Gastrocnemius medialis (tissue), 4 donors: Measurements from ENCODE around the gene SLC6A2.

Experiments
- POLR2A ChIP-seq, 2 donors: fragments of 450-650 bp; IDR thresholded peaks; one replicate each; pipeline ENCODE4 v1.6.1; 2017; ENCODE audit warnings: antibody characterized with exemption in 2 of 2, mild to moderate bottlenecking in 2 of 2, moderate library complexity in 2 of 2
- TF ChIP-seq, protein P1 (sequence below), 5 experiments: fragments of 450-650 bp in 3 of 5; fragments of 200-600 bp in 2 of 5; sonication (generic) in 2 of 5; IDR thresholded peaks in 4 of 5; conservative IDR thresholded peaks in 1 of 5; 1 replicate in 4 of 5; 2 replicates in 1 of 5; pipeline ENCODE4 v1.5.1; 2016 to 2019; ENCODE audit warnings: antibody characterized with exemption in 5 of 5, mild to moderate bottlenecking in 3 of 5, moderate library complexity in 3 of 5

DNA sequence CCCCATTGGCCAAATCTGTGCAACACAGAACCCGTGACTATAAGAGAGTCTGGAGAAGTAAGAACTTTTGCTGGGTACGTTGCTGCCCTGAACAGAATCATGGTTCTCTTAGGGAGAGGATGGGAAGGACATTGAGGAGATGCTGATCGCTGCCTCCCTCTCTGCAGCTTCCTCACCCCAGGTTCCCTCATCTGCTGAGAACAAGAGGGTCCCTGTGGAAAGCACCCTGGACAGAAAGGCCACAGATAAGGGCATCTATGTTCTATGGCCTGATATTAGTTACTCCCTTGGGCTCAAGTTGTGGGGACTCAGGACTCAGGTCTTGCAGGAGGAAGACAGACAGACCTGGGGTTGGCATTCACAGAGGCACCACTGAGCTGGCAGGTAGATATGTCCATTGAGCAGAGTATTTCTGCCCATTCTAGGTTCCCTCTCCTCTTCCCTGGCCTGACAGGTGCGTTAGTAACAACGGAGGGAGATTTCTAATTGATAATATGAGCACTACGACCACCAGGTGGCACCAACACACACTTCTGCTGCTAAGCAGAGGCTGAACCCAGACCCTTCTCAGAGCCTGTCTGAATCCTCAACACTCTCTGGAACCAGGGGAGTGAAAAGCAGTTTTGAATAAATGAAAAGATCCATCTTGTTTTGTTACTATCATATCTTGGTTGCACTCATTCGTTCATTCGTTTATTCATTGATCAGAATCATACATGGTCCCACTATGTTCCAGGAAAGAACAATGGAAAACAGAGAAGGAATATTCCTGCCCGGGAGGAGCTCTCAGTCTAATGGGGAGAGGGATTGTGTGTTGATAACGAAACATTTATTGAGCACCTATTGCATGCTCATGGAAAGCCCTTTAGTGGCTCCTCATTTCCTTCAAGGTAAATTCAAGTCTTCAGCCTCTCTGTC, 56.4 kb downstream of the SLC6A2 start:
- no peak for TF ChIP-seq POLR2A (IDR thresholded peaks at IDR 0.05)
- TF ChIP-seq, protein P1, sequence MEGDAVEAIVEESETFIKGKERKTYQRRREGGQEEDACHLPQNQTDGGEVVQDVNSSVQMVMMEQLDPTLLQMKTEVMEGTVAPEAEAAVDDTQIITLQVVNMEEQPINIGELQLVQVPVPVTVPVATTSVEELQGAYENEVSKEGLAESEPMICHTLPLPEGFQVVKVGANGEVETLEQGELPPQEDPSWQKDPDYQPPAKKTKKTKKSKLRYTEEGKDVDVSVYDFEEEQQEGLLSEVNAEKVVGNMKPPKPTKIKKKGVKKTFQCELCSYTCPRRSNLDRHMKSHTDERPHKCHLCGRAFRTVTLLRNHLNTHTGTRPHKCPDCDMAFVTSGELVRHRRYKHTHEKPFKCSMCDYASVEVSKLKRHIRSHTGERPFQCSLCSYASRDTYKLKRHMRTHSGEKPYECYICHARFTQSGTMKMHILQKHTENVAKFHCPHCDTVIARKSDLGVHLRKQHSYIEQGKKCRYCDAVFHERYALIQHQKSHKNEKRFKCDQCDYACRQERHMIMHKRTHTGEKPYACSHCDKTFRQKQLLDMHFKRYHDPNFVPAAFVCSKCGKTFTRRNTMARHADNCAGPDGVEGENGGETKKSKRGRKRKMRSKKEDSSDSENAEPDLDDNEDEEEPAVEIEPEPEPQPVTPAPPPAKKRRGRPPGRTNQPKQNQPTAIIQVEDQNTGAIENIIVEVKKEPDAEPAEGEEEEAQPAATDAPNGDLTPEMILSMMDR (IDR thresholded peaks at IDR 0.05 in 4 of 5, conservative IDR thresholded peaks at IDR 0.05 in 1 of 5), result peak; percentile 42 to 67 (median 59)
